ENCODE data around the gene DMD.

Gene DMD

DNA sequence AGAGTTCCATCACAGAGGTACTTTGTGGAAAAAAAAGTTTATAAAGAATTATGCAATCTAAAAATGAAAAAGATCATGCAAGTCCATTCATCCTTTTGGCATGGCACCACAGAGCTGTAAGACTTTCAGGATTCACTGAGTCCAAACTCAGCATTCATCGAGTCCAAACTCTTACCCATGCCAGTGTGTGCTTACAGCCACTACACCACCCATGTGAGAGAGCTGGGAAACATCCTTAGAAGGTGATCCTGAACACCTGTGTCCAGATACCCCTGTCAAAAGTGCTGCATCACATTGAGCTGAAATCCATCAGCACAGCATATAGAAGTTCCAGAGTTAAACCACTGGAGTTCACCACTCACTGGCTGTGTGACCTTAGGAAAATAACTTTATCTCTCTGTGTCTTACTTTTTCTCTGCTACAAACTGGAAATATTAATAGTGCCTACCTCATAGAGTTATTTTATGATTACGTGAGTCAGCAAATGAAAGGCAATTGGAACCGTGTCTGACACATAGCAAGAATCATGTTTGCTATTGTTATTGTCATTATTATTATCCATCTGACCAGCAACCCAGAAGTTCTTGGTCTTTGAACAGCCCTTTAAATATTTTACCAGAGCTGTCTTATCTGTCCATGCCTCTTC lies 2024.5 kb downstream of the DMD start:
- no peak overlapping the region for H3K4me3 ChIP-seq (ENCODE audit: low read depth, low read length)
- TF ChIP-seq, protein P1, sequence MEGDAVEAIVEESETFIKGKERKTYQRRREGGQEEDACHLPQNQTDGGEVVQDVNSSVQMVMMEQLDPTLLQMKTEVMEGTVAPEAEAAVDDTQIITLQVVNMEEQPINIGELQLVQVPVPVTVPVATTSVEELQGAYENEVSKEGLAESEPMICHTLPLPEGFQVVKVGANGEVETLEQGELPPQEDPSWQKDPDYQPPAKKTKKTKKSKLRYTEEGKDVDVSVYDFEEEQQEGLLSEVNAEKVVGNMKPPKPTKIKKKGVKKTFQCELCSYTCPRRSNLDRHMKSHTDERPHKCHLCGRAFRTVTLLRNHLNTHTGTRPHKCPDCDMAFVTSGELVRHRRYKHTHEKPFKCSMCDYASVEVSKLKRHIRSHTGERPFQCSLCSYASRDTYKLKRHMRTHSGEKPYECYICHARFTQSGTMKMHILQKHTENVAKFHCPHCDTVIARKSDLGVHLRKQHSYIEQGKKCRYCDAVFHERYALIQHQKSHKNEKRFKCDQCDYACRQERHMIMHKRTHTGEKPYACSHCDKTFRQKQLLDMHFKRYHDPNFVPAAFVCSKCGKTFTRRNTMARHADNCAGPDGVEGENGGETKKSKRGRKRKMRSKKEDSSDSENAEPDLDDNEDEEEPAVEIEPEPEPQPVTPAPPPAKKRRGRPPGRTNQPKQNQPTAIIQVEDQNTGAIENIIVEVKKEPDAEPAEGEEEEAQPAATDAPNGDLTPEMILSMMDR (IDR thresholded peaks at IDR 0.05; ENCODE audit: control insufficient read depth, extremely low read depth, insufficient read depth), result no peak
- no peak for DNase-seq (ENCODE audit: low read depth)

DNA sequence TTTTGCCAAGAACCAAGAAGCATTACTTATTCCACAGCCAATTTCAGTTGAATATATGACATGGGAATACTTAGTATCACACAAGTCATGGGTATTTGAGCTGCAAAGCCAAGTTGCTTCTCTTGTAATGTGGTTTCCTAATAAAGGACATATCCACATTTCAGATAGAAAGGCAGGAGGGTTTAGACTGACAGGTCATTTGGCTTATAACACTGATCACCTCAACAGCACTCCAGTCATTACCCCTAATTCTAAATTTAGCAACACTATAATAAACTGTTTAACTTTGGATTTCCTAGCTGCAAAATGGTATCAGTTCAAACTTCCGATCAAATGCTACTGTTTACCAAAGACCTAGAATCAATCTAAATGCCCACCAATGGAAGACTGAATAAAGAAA lies 2025.5 kb downstream of the DMD start:
- H3K4me3 ChIP-seq (ENCODE audit: low read depth, low read length), result no peak overlapping the region
- DNase-seq (ENCODE audit: low read depth), result no peak
- TF ChIP-seq, protein P1 (IDR thresholded peaks at IDR 0.05; ENCODE audit: control insufficient read depth, extremely low read depth, insufficient read depth), result no peak

DNA sequence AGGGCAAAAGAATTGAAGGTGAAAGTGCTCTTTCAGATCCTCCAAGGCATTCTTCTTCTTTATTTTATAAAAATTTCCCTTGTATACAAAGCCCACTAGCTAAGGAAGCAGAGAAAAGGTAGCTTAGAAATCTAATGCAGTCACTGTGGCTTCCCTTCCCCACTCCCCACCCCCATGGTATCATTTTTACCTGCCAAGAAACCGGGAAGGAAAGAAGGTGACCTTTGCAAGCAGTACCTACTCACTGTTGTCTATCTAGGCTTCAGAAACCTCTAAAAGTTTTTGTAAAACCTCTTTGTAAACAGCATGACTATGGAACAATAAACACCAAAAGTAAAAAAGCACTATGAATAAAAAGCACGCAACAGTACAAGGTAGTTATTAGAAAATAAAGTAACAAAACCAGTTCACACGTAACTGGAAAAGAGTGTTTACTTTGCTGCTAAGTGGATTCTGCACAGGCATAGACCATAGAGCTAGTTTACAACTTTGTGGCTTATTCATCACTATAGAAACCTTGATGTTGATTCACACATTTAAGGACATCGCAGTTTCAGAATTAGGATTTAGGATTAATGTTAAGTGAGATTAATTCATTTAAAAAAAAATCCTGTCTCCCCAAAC lies 2029.9 kb downstream of the DMD start:
- TF ChIP-seq, protein P1 (IDR thresholded peaks at IDR 0.05; ENCODE audit: control insufficient read depth, extremely low read depth, insufficient read depth), result no peak
- DNase-seq (ENCODE audit: low read depth), result no peak
- no peak overlapping the region for H3K4me3 ChIP-seq (ENCODE audit: low read depth, low read length)

DNA sequence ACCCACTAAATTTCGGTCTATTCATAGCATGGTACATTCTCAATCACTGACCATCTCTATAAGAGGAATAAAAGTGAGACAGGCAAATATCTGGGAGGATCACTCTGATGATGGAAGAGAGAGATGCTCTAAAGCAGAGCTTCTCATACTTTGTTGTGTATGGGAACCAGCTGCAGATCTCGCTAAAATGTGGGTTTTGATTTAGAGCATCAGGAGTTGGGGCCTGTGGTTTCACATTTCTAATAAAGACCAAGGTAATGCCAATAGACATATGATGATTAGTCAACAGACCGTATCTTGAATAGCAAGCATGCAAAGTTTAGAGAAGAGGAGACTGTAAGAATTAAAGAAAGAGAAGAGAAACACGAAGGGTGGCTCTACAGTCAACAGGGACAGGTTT lies 2032.1 kb downstream of the DMD start:
- no peak overlapping the region for H3K4me3 ChIP-seq (ENCODE audit: low read depth, low read length)
- TF ChIP-seq, protein P1 (IDR thresholded peaks at IDR 0.05; ENCODE audit: control insufficient read depth, extremely low read depth, insufficient read depth), result no peak
- no peak for DNase-seq (ENCODE audit: low read depth)

DNA sequence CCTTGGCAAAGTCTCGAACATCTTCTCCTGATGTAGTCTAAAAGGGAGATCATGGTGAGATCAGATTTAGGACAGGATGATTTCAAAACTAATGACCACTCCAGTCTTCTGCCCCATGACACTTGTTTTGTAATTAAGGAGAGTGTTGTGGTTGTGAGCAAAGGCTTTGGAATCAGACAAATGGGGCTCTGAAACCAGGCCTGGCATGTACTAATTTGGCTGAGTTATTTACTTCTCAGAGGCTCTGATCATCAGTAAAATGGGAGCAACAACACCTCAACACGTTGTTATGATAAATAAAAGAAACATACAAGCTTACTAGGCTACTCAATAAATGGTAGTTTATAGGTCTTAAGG lies 2032.6 kb downstream of the DMD start:
- TF ChIP-seq, protein P1 (IDR thresholded peaks at IDR 0.05; ENCODE audit: control insufficient read depth, extremely low read depth, insufficient read depth), result no peak
- no peak overlapping the region for H3K4me3 ChIP-seq (ENCODE audit: low read depth, low read length)
- no peak for DNase-seq (ENCODE audit: low read depth)

DNA sequence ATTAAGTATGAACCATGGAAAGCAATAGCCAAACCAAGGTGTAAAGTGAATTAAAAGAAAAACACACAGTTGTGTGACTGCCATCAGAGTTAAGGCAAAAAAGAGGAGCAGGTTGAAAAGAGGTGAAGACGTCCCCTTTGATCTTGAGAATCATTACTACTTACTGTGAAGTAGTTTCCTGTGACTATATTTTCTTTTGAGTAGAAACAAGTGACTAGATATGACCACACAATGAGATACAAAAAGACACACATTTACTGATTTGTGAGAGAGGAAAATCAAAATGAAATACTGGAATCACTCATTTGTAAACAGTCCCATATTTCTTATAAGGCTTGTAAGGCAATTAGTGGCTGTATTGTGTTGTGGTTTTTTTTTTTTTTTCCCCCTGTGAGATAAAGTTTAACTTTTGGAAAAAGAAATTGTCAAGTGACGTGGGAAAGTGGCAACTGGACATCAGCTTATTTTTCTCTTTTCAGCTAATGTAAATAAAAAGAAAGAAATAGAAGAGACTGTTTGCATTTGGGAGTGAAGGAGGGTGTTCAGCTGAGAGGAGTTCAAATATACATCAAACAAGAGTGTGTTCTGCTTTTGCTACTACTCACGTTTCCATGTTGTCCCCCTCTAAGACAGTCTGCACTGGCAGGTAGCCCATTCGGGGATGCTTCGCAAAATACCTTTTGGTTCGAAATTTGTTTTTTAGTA lies 2033.1 kb downstream of the DMD start:
- DNase-seq (ENCODE audit: low read depth), result no peak
- TF ChIP-seq, protein P1 (IDR thresholded peaks at IDR 0.05; ENCODE audit: control insufficient read depth, extremely low read depth, insufficient read depth), result no peak
- H3K4me3 ChIP-seq (ENCODE audit: low read depth, low read length), result no peak overlapping the region
